Hippocampal formation (tissue), 2 donors: ENCODE data around the gene MYL7.
A peak's percentile ranks its signal among the peaks of the same experiment; 100 is the strongest.

Experiments
- DNase-seq, 2 donors: peaks; one replicate each; lab custom pipeline; 2025; lab: John Stamatoyannopoulos, UW

MYL7 gene

DNA sequence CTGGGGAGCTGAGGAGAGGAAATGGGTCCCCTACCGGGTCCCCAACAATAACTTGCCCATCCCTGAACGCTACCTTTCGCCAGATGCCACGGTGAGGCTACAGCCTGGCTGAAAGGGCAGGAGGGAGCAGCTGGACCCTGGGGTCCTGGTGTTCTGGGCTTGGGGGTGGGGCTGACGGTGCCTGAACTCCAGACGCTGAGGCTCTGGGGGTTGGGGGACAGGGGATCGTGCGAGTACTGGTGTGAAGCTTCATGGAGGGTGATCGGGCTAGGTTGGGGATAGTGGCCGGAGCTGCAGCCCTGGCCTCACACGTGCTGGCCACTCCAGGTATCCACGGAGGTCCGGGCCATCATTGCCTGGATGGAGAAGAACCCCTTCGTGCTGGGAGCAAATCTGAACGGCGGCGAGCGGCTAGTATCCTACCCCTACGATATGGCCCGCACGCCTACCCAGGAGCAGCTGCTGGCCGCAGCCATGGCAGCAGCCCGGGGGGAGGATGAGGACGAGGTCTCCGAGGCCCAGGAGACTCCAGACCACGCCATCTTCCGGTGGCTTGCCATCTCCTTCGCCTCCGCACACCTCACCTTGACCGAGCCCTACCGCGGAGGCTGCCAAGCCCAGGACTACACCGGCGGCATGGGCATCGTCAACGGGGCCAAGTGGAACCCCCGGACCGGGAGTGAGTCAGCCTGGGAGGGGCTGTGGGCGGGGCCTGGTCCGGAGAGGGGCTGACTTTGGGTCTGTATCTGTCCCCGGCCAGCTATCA is 28.7 kb downstream of the MYL7 start:
- DNase-seq: no peak

DNA sequence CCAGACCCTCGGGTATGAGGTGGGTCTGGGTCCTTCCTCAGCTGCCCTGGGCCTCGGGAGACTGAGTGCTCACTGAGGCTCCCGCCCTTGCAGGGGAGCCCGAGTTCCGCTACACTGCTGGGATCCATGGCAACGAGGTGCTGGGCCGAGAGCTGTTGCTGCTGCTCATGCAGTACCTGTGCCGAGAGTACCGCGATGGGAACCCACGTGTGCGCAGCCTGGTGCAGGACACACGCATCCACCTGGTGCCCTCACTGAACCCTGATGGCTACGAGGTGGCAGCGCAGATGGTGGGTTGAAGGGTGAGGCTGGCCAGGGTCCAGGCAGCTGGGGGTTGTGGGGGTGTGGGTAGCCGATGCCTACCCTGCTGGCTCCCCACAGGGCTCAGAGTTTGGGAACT is 29.4 kb downstream of the MYL7 start:
- no peak for DNase-seq

DNA sequence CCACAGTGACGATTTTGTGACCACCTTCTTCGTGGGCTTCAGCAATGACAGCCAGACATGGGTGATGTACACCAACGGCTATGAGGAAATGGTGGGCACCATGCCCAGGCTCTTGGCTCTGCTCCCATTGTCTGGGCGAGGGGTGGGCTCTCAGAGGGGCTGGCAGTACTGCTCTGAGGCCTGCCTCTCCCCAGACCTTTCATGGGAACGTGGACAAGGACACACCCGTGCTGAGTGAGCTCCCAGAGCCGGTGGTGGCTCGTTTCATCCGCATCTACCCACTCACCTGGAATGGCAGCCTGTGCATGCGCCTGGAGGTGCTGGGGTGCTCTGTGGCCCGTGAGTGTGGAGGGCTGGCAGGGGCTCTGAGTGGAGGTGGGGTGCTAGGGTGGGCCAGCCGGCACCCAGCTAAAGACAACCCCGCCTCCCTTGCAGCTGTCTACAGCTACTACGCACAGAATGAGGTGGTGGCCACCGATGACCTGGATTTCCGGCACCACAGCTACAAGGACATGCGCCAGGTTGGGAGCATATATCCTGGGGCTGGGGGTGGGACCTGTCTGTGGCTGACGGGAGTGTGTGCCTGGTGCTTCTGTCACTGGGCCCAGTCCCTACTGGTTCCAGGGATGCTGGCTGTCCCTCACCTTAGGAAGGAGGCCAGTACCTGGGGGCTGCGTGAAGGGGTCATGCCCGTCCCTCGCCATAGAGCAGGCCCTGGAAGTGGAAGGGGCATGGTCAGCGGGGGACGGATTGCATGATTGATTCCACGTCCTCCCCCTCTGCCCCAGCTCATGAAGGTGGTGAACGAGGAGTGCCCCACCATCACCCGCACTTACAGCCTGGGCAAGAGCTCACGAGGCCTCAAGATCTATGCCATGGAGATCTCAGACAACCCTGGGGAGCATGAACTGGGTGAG is 30.2 kb downstream of the MYL7 start:
- no peak for DNase-seq

DNA sequence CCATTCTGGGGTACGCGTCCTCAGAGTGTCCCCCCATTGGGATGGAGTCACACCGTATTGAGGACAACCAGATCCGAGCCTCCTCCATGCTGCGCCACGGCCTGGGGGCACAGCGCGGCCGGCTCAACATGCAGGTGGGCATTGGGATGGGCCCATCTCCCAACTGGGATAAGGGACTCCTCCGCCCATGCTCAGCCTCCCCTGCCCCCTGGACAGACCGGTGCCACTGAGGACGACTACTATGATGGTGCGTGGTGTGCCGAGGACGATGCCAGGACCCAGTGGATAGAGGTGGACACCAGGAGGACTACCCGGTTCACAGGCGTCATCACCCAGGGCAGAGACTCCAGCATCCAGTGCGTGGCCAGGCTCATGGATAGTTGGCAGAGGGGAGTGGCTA is 31.1 kb downstream of the MYL7 start:
- no peak for DNase-seq

DNA sequence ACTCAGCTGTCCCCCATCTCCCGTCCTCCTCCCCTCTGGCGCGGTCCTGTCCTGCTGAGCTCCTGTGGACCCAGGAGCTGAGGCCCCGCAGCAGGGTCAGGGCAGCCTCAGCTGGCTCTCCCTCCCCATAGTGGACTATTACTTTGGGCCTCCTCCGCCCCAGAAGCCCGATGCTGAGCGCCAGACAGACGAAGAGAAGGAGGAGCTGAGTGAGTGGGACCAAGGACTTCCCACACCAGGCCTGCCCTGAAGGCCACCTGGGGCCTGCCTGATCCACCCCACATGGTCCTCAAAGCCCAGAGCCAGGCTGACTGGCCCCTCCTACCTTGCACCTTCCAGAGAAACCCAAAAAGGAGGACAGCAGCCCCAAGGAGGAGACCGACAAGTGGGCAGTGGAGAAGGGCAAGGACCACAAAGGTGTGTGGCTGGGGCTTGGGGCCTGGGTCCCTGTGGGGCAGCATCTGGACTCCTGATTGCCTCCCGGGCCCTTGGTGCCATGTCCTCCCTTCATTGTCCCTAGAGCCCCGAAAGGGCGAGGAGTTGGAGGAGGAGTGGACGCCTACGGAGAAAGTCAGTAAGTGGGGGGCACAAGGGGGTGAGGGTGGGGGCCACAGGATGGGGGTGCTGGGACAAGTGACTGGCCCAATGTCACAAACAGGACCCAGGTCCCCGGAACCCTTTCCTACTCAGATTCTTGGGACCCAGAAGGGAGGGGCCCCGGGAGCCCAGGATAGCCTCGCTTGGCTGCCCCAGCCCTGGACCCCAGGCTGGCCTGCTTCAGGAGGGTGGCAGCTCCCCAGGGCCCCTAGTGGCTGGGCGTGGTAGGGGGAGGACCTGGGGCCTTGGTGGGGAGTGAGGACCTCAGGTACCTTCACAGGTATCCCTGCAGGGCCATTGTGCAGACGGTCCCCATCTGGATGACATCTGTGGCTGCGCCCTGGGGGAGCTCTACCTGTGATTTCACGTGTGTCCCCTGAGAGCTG is 32.1 kb downstream of the MYL7 start:
- no peak for DNase-seq

GRCh38 chr7:44107961-44108767 is 33.0 kb downstream of the MYL7 start:
- no peak for DNase-seq

GRCh38 chr7:44107116-44107960 is 33.8 kb downstream of the MYL7 start:
- no peak for DNase-seq

DNA sequence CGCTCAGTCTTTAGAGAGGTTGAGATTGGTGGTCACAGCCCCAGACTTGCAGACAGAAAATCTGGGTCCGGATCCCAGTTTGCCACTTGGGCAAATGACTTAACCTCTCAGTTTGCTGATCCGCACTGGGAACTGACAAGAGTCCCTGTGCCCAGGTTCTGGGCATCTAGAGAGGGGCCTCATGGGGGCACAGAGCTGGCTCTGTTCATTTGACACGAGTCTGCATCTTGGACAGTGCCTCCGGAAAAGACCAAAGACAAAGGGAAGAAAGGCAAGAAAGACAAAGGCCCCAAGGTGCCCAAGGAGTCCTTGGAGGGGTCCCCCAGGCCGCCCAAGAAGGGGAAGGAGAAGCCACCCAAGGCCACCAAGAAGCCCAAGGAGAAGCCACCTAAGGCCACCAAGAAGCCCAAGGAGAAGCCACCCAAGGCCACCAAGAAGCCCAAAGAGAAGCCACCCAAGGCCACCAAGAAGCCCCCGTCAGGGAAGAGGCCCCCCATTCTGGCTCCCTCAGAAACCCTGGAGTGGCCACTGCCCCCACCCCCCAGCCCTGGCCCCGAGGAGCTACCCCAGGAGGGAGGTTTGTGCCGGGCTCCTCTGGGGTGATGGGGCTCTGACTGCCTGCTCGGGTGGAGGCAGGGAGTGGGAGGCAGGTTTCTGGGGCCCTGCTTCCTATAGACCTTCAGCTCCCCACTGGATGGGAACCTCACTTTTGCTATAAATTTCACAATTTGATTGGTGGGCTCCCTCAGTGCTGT is 34.6 kb downstream of the MYL7 start:
- DNase-seq: no peak

DNA sequence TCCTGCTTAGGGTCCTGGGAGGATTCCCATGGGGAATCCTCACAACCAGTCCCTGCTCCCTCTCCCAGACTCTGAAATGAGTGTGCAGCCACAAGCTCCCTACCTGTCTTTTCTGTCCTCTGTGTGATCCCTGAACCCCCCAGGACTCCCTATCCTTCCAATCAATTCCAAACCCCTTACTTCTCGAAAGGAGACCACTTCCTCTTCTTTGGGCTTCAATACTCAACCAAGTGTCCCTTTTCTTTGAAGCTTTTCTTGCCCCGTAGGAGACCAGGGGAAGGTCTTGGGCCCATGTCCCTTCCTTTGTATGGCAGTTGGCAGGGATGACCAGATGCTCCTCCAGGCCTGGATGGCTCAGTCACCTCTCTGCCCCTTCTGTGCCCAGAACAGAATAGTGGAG is 35.3 kb downstream of the MYL7 start:
- no peak for DNase-seq

DNA sequence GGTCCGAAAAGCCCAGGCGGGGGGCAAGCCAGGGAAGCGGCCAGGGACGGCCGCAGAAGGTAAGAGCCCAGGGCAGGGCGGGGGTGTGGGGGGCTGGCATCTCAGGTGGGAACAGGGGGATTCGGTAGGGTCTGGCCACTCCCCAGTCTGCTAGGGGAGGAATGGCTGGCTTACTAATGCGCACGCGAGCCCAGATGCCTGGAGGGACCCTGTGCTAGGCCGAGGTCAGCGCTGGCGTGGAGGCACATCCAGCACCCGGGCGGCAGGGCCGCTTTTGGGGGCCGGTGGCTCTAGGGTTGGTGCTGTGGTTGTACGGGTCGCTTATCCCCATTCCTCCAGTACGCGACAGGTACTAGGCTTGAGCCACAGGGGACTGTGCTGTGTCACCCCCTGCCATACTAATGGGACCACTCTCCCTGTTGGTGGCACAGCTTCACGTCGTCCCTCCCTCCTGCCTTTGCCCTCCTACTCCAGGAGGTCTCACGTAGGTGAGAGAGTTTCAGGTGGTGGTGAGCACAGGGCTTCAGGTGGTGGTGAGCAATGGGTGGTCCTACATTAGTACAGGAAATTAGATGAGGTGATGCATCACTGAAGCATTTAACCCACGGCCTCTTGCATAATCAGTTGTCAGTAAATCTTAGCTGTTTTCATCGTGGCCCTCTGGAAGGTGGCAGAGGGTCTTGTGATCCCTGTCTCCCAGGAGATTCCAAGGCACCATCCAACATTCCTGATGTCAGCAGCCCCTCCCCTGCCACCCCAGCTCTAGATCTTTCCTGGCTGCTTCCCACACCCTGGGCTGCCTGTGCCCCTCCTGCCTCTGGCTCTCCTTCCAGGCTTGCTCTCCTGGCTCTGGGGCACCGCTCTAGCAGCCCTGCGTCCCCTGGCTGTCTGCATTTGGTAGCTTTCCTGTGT is 36.0 kb downstream of the MYL7 start:
- peak in 1 of 2 donors; percentile 61 for DNase-seq

DNA sequence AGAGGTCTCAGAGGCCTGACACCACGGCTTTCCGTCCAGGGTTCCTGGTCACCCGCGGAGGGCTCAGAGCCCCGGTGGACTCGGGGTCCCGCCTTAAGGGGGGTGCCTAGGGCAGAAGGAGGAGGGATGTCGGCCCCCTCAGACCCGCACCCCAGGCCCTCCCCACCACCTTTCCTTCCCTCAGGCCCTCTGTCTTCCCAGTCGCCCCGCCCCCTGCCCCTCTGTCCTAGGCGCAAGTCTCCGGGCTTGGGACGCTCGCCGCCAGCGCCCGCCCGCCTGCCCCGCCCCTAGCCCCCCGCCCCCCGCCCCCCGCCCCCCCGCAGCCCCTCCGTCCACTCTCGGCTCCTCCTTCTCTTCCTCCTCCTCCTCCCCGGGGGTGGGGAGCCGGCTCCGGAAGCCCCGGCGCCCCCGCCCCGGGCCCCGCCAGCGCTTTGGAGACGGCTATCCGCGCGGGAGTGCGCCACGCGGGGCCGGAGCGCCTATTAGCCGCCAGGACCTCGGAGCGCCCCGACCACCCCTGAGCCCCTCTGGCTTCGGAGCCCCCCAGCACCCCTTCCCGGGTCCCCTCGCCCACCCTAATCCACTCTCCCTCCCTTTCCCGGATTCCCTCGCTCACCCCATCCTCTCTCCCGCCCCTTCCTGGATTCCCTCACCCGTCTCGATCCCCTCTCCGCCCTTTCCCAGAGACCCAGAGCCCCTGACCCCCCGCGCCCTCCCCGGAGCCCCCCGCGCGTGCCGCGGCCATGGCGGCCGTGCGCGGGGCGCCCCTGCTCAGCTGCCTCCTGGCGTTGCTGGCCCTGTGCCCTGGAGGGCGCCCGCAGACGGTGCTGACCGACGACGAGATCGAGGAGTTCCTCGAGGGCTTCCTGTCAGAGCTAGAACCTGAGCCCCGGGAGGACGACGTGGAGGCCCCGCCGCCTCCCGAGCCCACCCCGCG is 36.9 kb downstream of the MYL7 start, which contains the start of gene AEBP1:
Gene AEBP1, plus strand, starts transcription at position 423 of the 937 bp plus-strand sequence. Its CDS starts 321 bp downstream, at position 744.
- DNase-seq: no peak

DNA sequence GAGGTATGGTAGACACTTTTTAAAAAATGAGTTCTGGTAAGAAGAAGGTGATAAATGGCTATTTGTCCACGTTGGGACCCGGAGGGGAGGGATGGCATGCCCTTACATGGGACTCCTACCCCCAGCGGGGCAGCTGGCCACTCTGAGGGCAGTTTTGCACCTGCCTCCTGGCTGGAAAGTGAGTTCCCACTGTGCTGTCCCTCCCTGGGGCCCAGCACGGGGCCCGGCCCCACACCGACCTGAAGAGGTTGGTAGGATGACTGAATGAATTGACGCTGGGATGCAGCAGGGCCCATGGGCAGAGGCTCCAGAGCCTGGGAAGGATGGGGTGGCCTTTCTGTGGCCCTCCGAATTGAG is 37.6 kb downstream of the MYL7 start:
- DNase-seq: no peak

DNA sequence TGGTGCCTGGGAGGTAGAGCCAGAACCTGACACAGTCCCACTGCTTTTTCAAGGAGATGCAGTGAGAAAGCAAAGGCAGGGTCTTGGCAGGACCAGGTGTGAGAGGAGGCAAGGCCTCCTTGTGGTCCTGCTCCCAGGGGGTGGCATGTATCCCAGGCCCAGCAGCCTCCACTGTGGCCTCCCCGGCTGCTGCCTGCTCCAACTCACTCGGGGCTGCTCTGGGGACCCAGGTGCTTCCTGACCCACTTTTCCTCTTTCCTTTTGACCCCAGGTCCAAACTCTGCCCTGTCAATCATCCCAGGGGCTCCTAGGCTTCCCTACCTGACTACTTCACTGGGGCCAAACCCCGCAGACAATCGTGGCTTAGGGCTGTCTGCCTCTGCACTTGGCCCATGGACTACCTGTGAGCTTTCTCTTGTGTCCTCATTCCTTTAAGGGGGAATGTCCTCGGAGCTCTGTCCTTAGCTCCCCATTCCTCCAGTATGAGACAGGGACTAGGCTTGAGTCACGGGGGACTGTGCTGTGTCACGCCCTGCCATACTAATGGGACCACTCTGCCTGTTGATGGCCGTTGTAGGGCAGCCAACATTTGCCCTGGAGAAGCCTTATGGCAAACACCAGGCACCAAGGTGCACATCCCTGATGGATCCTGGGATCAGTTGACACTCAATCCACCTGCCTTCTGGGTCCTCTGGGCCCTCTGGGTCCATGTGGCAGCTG is 38.1 kb downstream of the MYL7 start:
- DNase-seq: no peak

- DNase-seq: peak in 1 of 2 donors; percentile 20
These were observed 38.9 kb downstream of the MYL7 start for GRCh38 chr7:44101966-44102845.

DNA sequence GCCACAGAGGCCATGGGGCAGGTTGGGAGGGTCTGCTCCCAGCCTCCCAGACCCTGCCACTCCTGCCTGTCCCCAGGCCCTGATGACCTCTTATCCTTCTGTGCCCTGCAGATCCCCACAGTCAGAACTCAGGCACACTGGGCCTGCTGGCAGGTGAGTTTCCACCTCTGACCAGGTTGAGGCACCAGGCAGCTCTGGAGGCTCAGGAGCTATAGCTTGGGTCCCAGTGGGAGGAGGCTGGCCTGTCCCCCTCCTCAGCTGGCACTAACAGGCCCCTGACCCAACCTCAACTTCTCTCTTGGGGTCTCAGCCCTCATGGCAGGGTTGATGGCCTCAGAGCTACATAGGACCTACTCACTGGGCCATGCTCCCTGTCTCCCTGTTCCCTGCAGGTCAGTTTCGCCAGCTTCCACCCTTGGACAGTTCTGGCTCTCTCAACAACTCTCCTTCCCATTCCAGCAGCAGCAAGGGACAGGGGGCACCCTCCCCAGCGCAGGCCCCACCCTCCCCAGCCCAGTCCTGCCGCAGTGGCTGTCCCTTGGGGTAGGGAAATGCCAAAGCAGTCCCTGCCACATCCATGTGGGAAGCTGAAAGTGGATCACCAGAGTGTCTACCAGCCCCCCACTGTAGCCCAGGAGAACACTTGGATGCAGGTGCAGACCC is 39.7 kb downstream of the MYL7 start:
- no peak for DNase-seq
